Measurements from ENCODE around the gene PLPPR3.

Gene PLPPR3

GRCh38 chr19:788686-788982 is 33.1 kb downstream of the PLPPR3 start:
- no peaks in the 10 kb centered on the region; the same call in 1 of the 2 replicates for H3K27me3 ChIP-seq (ENCODE audit: insufficient read depth, low read depth)
- no peaks in the 10 kb centered on the region for H3K4me1 ChIP-seq (ENCODE audit: low read depth, poor library complexity, severe bottlenecking)
- H3K9ac ChIP-seq, result no peak overlapping the region
- no peak overlapping the region for H3K4me2 ChIP-seq
- no peak for TF ChIP-seq CTCF (conservative IDR thresholded peaks at IDR 0.05; ENCODE audit: low read depth, low read length)
- no peaks in the 10 kb centered on the region for H4K20me1 ChIP-seq (ENCODE audit: insufficient read depth)
- H3K27ac ChIP-seq, result no peak overlapping the region
- H3K4me3 ChIP-seq (IDR thresholded peaks at IDR 0.05; ENCODE audit: insufficient read depth, low read depth, low read length), result no peak overlapping the region
- H2AFZ ChIP-seq (ENCODE audit: low read depth), result no peak overlapping the region
- H3K79me2 ChIP-seq (ENCODE audit: insufficient read depth, low read depth), result no peaks in the 10 kb centered on the region
- no peaks in the 10 kb centered on the region for H3K36me3 ChIP-seq (ENCODE audit: insufficient read depth)

- Histone ChIP-seq H3K4me3 (IDR thresholded peaks at IDR 0.05; ENCODE audit: insufficient read depth, low read depth, low read length) (no peak overlapping the region), H3K4me2 (no peak overlapping the region), H3K27me3 (ENCODE audit: insufficient read depth, low read depth) (peaks cover 9% of the 10 kb centered on the region), H3K27ac (no peak overlapping the region), H3K9ac (no peak overlapping the region), H4K20me1 (ENCODE audit: insufficient read depth) (no peaks in the 10 kb centered on the region), H3K36me3 (ENCODE audit: insufficient read depth) (no peaks in the 10 kb centered on the region), H3K79me2 (ENCODE audit: insufficient read depth, low read depth) (no peaks in the 10 kb centered on the region), H2AFZ (ENCODE audit: low read depth) (no peak overlapping the region), H3K4me1 (ENCODE audit: low read depth, poor library complexity, severe bottlenecking) (no peaks in the 10 kb centered on the region)
- TF ChIP-seq CTCF (conservative IDR thresholded peaks at IDR 0.05; ENCODE audit: low read depth, low read length), result no peak
Observed at GRCh38 chr19:787536-787935, 34.2 kb downstream of the PLPPR3 start.

- Histone ChIP-seq H3K9ac (no peak overlapping the region), H3K4me3 (IDR thresholded peaks at IDR 0.05; ENCODE audit: insufficient read depth, low read depth, low read length) (no peak overlapping the region), H3K4me1 (ENCODE audit: low read depth, poor library complexity, severe bottlenecking) (no peaks in the 10 kb centered on the region), H3K79me2 (ENCODE audit: insufficient read depth, low read depth) (no peaks in the 10 kb centered on the region), H3K36me3 (ENCODE audit: insufficient read depth) (no peaks in the 10 kb centered on the region), H2AFZ (ENCODE audit: low read depth) (no peak overlapping the region), H3K27me3 (ENCODE audit: insufficient read depth, low read depth) (peaks cover 34% of the 10 kb centered on the region), H3K27ac (no peak overlapping the region), H4K20me1 (ENCODE audit: insufficient read depth) (no peaks in the 10 kb centered on the region), H3K4me2 (no peak overlapping the region)
- TF ChIP-seq CTCF (conservative IDR thresholded peaks at IDR 0.05; ENCODE audit: low read depth, low read length), result no peak
Observed at GRCh38 chr19:784541-784940, 37.2 kb downstream of the PLPPR3 start.

GRCh38 chr19:782878-783668 is 38.7 kb downstream of the PLPPR3 start:
- Histone ChIP-seq H4K20me1 (ENCODE audit: insufficient read depth) (no peaks in the 10 kb centered on the region), H3K9ac (no peak overlapping the region), H3K27me3 (ENCODE audit: insufficient read depth, low read depth) (peaks cover 48% of the 10 kb centered on the region), H2AFZ (ENCODE audit: low read depth) (no peak overlapping the region), H3K27ac (no peak overlapping the region), H3K36me3 (ENCODE audit: insufficient read depth) (no peaks in the 10 kb centered on the region), H3K79me2 (ENCODE audit: insufficient read depth, low read depth) (no peaks in the 10 kb centered on the region), H3K4me3 (IDR thresholded peaks at IDR 0.05; ENCODE audit: insufficient read depth, low read depth, low read length) (no peak overlapping the region), H3K4me2 (no peak overlapping the region), H3K4me1 (ENCODE audit: low read depth, poor library complexity, severe bottlenecking) (no peaks in the 10 kb centered on the region)
- TF ChIP-seq CTCF (conservative IDR thresholded peaks at IDR 0.05; ENCODE audit: low read depth, low read length), result no peak

All from KMS-11 (cell line).